H9 (cell line): Measurements from ENCODE around the gene NONO. TPM values are rescaled to one million over a fixed set of nuclear protein-coding genes. Genes with fewer than 3 reads are reported as not detected.

Experiments
- DNase-seq: peaks from one replicate; pipeline ENCODE4 v3.0.0-alpha.2; 2017
- H2AFZ ChIP-seq: one replicate; pipeline ENCODE4 v1.6.1; 2013; ENCODE audit warnings: mild to moderate bottlenecking, low read length, control low read depth, moderate library complexity
- H2AK5ac ChIP-seq: 2 replicates; pipeline ENCODE4 v1.6.1; 2013; ENCODE audit warnings: low read length, control low read depth, mixed read lengths; ENCODE audit not compliant: insufficient read length
- H2BK120ac ChIP-seq: one replicate; pipeline ENCODE4 v1.6.1; 2013; ENCODE audit warnings: low read depth, mild to moderate bottlenecking, low read length, control low read depth, inconsistent platforms; ENCODE audit not compliant: poor library complexity, severe bottlenecking
- H2BK12ac ChIP-seq: 2 replicates; pipeline ENCODE4 v1.6.1; 2013; ENCODE audit warnings: low read length, control low read depth, mixed read lengths, low read depth; ENCODE audit not compliant: insufficient read length
- H2BK15ac ChIP-seq: 2 replicates; pipeline ENCODE4 v1.6.1; 2013; ENCODE audit warnings: low read depth, low read length, control low read depth
- H2BK20ac ChIP-seq: one replicate; pipeline ENCODE4 v1.6.1; 2013; ENCODE audit warnings: low read depth, mild to moderate bottlenecking, low read length, control low read depth, inconsistent platforms; ENCODE audit not compliant: poor library complexity, severe bottlenecking
- H2BK5ac ChIP-seq: 2 replicates; pipeline ENCODE4 v1.6.1; 2013; ENCODE audit warnings: low read length, control low read depth, mixed read lengths; ENCODE audit not compliant: insufficient read length
- H3K14ac ChIP-seq: 2 replicates; pipeline ENCODE4 v1.6.1; 2013; ENCODE audit warnings: low read length, control low read depth; ENCODE audit not compliant: insufficient read depth
- H3K18ac ChIP-seq: 2 replicates; pipeline ENCODE4 v1.6.1; 2013; ENCODE audit warnings: low read depth, mild to moderate bottlenecking, mixed read lengths, low read length, control low read depth; ENCODE audit not compliant: insufficient read length
- H3K23ac ChIP-seq: 2 replicates; pipeline ENCODE4 v1.6.1; 2013; ENCODE audit warnings: low read length, control low read depth, mixed read lengths, low read depth; ENCODE audit not compliant: insufficient read length
- H3K23me2 ChIP-seq: 2 replicates; pipeline ENCODE4 v1.6.1; 2013; ENCODE audit warnings: low read depth, mild to moderate bottlenecking, mixed read lengths, low read length, control low read depth; ENCODE audit not compliant: insufficient read length, poor library complexity, severe bottlenecking
- H3K27ac ChIP-seq: 2 replicates; pipeline ENCODE4 v1.5.1; 2013; ENCODE audit warnings: low read length, control low read depth, mixed read lengths, low read depth; ENCODE audit not compliant: insufficient read length
- H3K27me3 ChIP-seq: 2 replicates; pipeline ENCODE4 v1.6.1; 2013; ENCODE audit warnings: low read length, control low read depth, inconsistent platforms; ENCODE audit not compliant: insufficient read depth
- H3K4ac ChIP-seq: 2 replicates; pipeline ENCODE4 v1.6.1; 2013; ENCODE audit warnings: low read depth, mild to moderate bottlenecking, control low read depth, inconsistent platforms, low read length, moderate library complexity
- H3K4me1 ChIP-seq: 2 replicates; pipeline ENCODE4 v1.6.1; 2013; ENCODE audit warnings: low read length, control low read depth, inconsistent platforms; ENCODE audit not compliant: insufficient read depth
- H3K4me2 ChIP-seq: 2 replicates; pipeline ENCODE4 v1.6.1; 2013; ENCODE audit warnings: low read length, control low read depth, mixed read lengths; ENCODE audit not compliant: insufficient read length, insufficient read depth
- H3K56ac ChIP-seq: 2 replicates; pipeline ENCODE4 v1.6.1; 2013; ENCODE audit warnings: low read depth, mild to moderate bottlenecking, mixed read lengths, low read length, control low read depth; ENCODE audit not compliant: insufficient read length
- H3K79me1 ChIP-seq: 2 replicates; pipeline ENCODE4 v1.6.1; 2013; ENCODE audit warnings: low read depth, mild to moderate bottlenecking, moderate library complexity, low read length, control low read depth, inconsistent platforms; ENCODE audit not compliant: insufficient read depth, poor library complexity, severe bottlenecking
- H3K79me2 ChIP-seq: 2 replicates; pipeline ENCODE4 v1.6.1; 2013; ENCODE audit warnings: low read length, control low read depth, inconsistent platforms; ENCODE audit not compliant: insufficient read depth
- H3K9ac ChIP-seq: 2 replicates; pipeline ENCODE4 v1.6.1; 2013; ENCODE audit warnings: low read length, control low read depth, mixed read lengths; ENCODE audit not compliant: insufficient read length; ENCODE audit errors: extremely low read depth
- H3K9me3 ChIP-seq: one replicate; pipeline ENCODE4 v1.6.1; 2013; ENCODE audit warnings: low read depth, low read length, inconsistent platforms; ENCODE audit not compliant: control insufficient read depth
- H3T11ph ChIP-seq: one replicate; pipeline ENCODE4 v1.6.1; 2013; ENCODE audit warnings: mild to moderate bottlenecking, low read length, control low read depth, inconsistent platforms
- H4K20me1 ChIP-seq: one replicate; pipeline ENCODE4 v1.6.1; 2013; ENCODE audit not compliant: control insufficient read depth, insufficient read length, insufficient read depth
- H4K5ac ChIP-seq: 2 replicates; pipeline ENCODE4 v1.6.1; 2013; ENCODE audit warnings: low read depth, mild to moderate bottlenecking, mixed read lengths, low read length, control low read depth; ENCODE audit not compliant: insufficient read length
- H4K8ac ChIP-seq: replicated peaks from 2 replicates; pipeline ENCODE4 v1.6.1; 2013; ENCODE audit warnings: low read length, control low read depth, mixed read lengths, low read depth; ENCODE audit not compliant: insufficient read length
- H4K91ac ChIP-seq: 2 replicates; pipeline ENCODE4 v1.6.1; 2013; ENCODE audit warnings: low read depth, mild to moderate bottlenecking, moderate library complexity, mixed read lengths, low read length, control low read depth; ENCODE audit not compliant: insufficient read length
- H3K27ac Mint-ChIP-seq, 3 experiments: 2 replicates in 2 of 3; 3 replicates in 1 of 3; pipeline ENCODE4 v1.8.0; 2020 to 2021; ENCODE audit warnings: mixed read lengths in 3 of 3, mild to moderate bottlenecking in 1 of 3, moderate library complexity in 1 of 3
- H3K27me3 Mint-ChIP-seq: 2 replicates; pipeline ENCODE4 v1.8.0; 2021; ENCODE audit warnings: low read depth, mild to moderate bottlenecking, moderate library complexity, mixed read lengths
- H3K36me3 Mint-ChIP-seq, 3 experiments: 2 replicates in 2 of 3; 3 replicates in 1 of 3; pipeline ENCODE4 v1.8.0; 2020 to 2021; ENCODE audit warnings: low read depth in 3 of 3, mixed read lengths in 3 of 3; ENCODE audit not compliant: insufficient read depth in 1 of 3
- H3K4me1 Mint-ChIP-seq, 2 experiments: 2 replicates each; pipeline ENCODE4 v1.8.0; 2020; ENCODE audit warnings: mixed read lengths in 2 of 2
- H3K4me3 Mint-ChIP-seq, 2 experiments: 2 replicates in 1 of 2; 3 replicates in 1 of 2; pipeline ENCODE4 v1.8.0; 2020 to 2021; ENCODE audit warnings: mild to moderate bottlenecking in 2 of 2, mixed read lengths in 2 of 2, moderate library complexity in 1 of 2
- H3K9me3 Mint-ChIP-seq, 2 experiments: 2 replicates in 1 of 2; 3 replicates in 1 of 2; pipeline ENCODE4 v1.8.0; 2020; ENCODE audit warnings: mild to moderate bottlenecking in 2 of 2, mixed read lengths in 2 of 2, moderate library complexity in 1 of 2
- WGBS: extraction: QIAGEN DNeasy Blood & Tissue Kit; methylation state at CpG from one replicate; pipeline ENCODE4 v1.1.7; 2013; ENCODE audit warnings: missing lambda C conversion rate, low lambda C conversion rate, mixed read lengths; ENCODE audit not compliant: insufficient read length; ENCODE audit errors: extremely low coverage; 5-methylcytosine and 5-hydroxymethylcytosine counted together
- total RNA-seq: library from RNA; stranded (reverse); gene quantifications from 2 replicates; pipeline ENCODE4 v1.2.1, GENCODE V29; 2021
- TF ChIP-seq, protein P1 (sequence below): fragments of 200-600 bp; sonication (generic); conservative IDR thresholded peaks from 3 replicates; pipeline ENCODE4 v1.8.0; 2021; ENCODE audit warnings: antibody characterized with exemption, mild to moderate bottlenecking

NONO gene
- total RNA-seq, 1 experiment from 2014 or later: 703 TPM

DNA sequence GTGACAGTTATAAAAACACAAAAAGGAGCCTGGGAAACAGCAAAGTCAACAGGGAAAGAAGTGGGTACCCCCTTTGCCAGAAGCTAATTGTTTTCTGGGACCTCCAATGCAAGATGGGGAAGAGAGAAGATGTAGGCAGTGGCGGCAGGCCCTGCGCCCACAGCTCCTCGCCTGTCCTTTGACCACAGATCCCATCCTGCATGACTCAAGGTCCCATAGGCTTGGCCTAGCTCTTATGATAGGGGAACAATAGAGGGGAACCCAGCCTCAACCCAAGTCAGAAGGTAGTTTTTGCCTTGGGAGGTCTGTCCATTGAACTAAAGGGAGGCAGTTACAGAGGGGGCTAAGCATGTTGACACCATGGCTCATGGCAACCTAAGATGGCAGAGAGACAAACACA lies 43.7 kb upstream of the NONO start:
- peak overlapping the region in 1 of 3 experiments; percentile 84; a peak in 2 of 7 replicates for H3K27ac Mint-ChIP-seq
- no peaks in the 10 kb centered on the region for H3K79me2 ChIP-seq
- H2BK120ac ChIP-seq: no peak overlapping the region
- no peak overlapping the region for H3K4me2 ChIP-seq
- no peak overlapping the region for H2AFZ ChIP-seq
- peaks cover 38% of the 10 kb centered on the region for H3K9me3 ChIP-seq
- no peaks in the 10 kb centered on the region for H4K20me1 ChIP-seq
- H3K18ac ChIP-seq: no peak overlapping the region
- peaks cover 43 to 57% (median 57%) of the 10 kb centered on the region in 3 experiments for H3K36me3 Mint-ChIP-seq
- H2BK15ac ChIP-seq: no peak overlapping the region
- H3K4me3 Mint-ChIP-seq: no peak overlapping the region
- no peaks in the 10 kb centered on the region for H3K27me3 ChIP-seq
- WGBS: no CpG with 5 or more reads among the region's 3 CpGs
- no peaks in the 10 kb centered on the region for H3K23me2 ChIP-seq
- no peak overlapping the region for H3K9ac ChIP-seq
- H4K5ac ChIP-seq: no peak overlapping the region
- H4K91ac ChIP-seq: no peak overlapping the region
- no peak overlapping the region for H2BK5ac ChIP-seq
- H3K27ac ChIP-seq: no peak overlapping the region
- no peaks in the 10 kb centered on the region for H3K79me1 ChIP-seq
- H3K9me3 Mint-ChIP-seq: peaks cover 71 to 86% of the 10 kb centered on the region in 2 experiments
- H3K4ac ChIP-seq: no peak overlapping the region
- no peaks in the 10 kb centered on the region for H3K4me1 ChIP-seq
- H3T11ph ChIP-seq: no peak overlapping the region
- no peak overlapping the region for H3K23ac ChIP-seq
- no peak for DNase-seq
- no peak overlapping the region for H3K56ac ChIP-seq
- TF ChIP-seq, protein P1, sequence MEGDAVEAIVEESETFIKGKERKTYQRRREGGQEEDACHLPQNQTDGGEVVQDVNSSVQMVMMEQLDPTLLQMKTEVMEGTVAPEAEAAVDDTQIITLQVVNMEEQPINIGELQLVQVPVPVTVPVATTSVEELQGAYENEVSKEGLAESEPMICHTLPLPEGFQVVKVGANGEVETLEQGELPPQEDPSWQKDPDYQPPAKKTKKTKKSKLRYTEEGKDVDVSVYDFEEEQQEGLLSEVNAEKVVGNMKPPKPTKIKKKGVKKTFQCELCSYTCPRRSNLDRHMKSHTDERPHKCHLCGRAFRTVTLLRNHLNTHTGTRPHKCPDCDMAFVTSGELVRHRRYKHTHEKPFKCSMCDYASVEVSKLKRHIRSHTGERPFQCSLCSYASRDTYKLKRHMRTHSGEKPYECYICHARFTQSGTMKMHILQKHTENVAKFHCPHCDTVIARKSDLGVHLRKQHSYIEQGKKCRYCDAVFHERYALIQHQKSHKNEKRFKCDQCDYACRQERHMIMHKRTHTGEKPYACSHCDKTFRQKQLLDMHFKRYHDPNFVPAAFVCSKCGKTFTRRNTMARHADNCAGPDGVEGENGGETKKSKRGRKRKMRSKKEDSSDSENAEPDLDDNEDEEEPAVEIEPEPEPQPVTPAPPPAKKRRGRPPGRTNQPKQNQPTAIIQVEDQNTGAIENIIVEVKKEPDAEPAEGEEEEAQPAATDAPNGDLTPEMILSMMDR: no peak
- H3K27me3 Mint-ChIP-seq: no peaks in the 10 kb centered on the region
- H2BK12ac ChIP-seq: no peak overlapping the region
- no peak overlapping the region for H2AK5ac ChIP-seq
- no peaks in the 10 kb centered on the region for H3K4me1 Mint-ChIP-seq
- no peak overlapping the region for H2BK20ac ChIP-seq
- H4K8ac ChIP-seq: no peak overlapping the region
- no peak overlapping the region for H3K14ac ChIP-seq
